Stimulated activated CD8-positive, alpha-beta memory T cell treated with anti-CD3 and anti-CD28 coated beads, Interleukin-2, amount 100 ng/mL, for 1 hour (primary cell): Measurements from ENCODE around the gene SGMS1.
A peak's percentile ranks its signal among the peaks of the same experiment; 100 is the strongest.
"Not testable (repeated sequence)": the region's sequence is repeated elsewhere in the genome, so short reads cannot be mapped to it uniquely, and the experiment has no call there.

ENCODE experiments used
- DNase-seq, 2 donors: peaks; one replicate each; pipeline ENCODE4 v3.0.0-alpha.2; 2020; ENCODE audit warnings: low read depth in 2 of 2

SGMS1 gene

DNA sequence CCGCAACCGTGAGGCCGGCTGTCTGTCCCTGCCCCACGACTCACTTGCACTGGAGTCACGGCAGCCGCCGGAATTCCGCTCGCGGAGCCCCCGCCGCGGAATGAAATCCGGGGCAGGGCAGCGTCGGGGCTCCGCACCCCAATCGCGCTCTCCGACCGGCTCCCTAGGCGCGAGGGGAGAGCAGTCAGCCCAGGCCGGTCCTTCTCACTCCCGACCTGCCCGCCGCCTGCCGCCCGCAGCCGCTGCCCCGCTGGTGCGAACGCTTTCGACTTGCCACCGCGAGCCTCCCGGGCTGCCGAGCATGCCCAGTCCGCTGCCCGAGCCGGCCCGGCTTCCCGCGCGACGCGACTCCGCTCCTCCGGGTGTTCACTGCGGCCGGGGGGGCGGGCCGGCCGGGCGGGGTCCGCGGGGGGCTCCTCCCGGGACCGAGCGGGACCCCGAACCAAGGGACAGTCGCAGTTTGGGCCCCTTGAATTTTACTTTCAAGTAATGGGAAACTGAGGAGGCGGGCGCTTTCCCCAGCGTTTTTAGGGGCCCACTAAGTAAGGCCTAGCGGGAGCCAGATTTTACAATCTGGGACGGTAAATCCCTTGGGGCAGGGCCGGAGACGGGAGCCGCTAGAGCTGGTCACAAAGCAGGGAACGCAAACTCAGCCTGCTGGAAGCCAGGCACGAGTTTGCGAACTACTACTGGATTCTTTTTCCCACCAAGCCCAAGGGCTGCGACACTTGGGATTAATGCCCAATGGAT, at the start of gene SGMS1:
Gene SGMS1, minus strand, starts transcription at position 294 of the 750 bp plus-strand sequence. CDS start 279,842 bp downstream, outside the sequence.
- peak; percentile 65 to 69 for DNase-seq

DNA sequence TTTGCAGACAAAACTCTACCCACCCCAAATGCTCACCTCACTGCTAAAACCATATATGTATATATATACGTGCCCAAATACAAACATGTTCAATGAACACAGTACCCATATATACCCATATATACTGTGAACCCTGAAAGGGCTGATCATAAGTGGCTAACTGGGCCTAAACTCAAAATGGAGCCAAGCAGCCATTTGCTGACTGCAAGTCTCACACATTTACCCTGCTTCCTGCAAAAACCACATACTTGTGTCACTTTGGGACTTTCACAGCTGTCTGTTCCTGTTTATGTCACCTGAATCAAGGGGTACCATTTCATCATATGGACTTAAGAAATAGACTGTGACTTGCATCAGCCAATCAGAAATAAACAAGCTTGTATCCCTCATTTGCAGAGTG, 48.4 kb upstream of the SGMS1 start:
- DNase-seq = peak in 1 of 2 donors; percentile 8

DNA sequence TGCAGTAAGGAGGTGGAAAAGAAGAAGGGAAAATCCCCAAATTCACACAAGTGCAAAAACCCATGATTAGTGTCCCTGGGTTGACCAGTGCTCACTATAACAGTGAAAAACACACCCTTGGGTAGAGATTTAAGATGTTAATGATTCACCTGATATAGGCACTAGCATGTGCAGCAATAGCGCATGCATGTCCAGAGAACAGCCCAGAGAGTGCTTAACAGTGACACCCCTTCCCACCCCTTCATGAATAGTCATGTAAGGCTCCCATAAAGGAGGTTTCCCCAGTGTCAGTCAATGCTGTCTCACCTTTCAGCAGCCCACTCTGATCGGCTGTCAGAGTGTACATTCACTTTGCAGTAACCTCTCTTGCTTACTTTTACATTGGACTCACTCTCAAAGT, 47.9 kb upstream of the SGMS1 start:
- DNase-seq = not testable (repeated sequence)

DNA sequence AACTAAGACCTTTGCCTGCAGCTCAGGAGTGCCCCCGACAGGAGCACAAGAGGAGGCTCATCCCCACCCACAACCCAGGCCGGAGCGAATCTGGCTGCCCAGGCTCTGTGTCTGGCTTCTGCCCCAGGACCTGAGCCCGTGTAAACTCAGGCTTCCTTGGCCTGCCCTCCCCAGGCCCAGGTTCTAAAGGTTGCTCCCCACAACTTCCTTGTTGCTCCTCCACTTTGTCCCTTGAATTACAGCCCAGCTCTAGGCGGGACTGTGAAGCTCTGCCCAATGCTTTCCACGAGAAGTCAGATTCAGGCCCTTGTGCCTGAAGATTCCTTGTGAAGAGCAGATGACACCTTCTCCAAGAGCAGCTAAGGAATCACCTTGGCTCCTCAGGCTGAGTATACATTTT, 46.2 kb upstream of the SGMS1 start:
- not testable (repeated sequence) for DNase-seq

DNA sequence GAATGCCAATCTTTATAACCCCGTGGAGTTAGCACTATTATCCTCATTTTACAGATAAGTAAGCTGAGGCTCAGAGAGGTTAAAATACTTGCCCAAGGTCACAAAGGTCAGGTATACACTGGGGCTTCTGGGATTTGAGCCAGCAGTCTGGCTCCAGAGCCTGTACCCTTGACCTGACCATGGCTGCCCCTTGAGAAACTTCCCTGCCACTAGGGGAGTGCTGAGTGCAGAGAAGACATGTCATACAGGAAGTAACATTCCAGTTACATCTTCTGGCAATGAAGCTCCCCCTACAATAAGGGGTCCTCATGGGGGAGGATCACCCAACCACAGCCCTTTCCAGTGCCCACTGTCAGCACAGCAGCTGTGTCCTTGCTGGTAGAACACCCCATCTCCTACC, 43.6 kb upstream of the SGMS1 start:
- DNase-seq = not testable (repeated sequence)

DNA sequence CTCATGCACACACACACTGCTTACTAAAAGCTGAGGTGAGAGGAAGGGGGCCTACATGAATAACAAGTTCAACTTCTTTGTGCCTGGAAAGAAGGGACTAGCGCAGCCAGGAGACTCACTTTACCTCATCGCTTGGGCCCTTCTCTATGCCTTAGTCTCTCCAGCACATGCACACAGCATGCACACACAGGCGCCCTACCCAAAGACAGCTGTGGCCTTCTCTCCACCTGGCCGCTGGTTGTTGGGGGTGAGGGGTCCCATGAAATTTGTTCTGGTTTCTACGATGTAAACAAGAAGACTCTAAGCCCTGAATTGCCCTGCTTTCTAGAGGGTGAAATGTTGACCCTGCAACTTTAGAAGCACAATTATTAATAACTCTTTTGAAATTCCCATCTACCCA, 38.7 kb upstream of the SGMS1 start:
- not testable (repeated sequence) for DNase-seq

DNA sequence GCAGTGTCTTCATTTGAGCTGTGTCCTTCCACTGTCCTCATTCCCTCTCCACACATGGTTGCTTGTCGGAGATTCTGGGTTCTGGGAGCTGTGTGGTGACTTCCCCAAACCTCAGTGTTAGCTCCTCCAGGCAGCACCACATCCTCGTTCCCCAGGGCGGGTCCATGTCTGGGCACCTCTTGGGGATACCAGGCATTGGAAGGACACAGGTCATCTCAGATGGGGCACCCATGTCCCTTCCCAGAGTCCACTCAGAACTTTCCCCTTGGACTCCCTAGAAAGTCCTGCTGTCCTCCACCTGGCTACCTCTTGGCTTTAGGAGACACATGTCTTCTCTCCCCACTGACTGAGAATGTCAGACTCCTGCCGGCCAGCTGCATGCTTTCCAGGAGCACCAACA, 37.8 kb upstream of the SGMS1 start:
- not testable (repeated sequence) for DNase-seq

DNA sequence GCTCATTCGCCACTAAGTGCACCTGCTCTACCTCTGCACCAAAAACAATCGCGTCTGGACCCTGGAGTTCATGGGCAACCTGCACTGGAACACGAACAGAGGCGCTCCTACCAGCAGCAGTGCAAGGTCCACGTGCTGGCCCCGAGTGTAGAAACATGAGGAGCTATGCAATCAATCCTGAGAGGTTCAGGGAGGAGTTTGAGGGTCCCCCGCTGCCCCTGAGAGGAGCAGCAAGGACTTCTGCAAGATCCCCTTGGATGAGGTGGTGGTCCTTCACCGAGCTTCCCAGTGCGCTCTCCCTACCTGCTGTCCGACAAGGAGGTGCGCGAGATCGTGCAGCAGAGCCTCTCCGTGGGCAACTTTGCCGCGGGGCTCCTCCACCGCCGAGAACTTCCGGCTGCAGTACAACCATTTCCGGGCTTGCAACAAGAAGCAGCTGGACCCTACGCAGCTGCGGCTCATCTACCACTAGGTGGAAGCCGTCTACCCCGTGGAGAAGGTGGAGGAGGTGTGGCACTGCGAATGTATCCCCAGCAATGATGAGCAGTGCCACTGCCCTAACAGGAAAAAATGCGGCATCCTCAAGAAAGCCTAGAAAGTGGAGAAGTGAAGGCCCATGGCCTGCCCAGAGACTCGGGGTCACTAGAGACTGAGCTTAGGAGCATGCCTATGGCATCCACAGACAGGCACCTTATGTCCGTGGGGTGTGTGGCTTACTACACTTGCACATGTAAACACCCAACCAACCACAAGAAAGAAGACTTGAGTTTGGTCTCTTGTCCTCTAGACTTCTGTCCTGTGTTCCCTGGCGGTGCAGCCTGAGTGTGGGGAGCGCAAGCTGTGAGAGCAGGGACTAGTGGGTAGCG, 36.3 kb upstream of the SGMS1 start:
- peak; percentile 12 to 24 for DNase-seq

DNA sequence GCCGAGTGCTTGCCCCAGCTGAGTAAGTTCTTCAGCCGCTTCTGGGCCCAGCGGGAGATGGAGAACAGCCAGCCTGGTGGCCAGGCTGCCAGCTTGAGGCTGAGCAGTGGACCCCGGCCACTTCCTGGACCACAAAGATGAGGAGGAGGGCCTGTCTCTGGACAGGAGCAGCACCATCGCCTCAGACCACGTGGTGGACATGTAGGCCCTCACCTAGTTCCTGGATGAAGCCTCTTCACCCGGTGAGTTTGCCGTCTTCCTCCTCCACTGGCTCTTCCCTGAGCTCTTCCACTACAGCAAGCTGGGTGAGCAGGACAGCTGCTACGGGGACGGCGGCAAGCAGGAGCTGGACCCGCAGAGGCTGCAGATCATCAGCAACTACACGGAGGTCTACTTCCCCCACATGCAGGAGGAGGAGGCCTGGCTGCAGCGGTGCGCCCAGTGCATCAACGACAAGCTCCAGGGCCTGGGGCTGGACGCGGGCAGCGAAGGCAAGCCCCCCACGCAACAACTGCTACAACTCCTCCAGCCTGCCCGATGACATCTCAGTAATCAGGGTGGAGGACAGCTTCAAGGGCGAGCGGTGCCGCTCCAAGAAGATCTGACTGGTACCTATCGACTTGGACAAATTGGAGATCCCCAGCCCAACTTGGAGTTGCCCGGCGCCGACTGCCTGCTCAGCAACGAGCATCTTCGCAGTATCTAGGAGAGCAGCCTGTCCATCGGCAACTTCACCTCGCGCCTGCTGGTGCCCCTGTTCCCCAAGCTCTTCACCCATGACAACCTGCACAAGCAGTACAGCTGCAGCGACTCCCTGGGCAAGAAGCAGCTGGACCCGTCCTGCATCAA, 35.5 kb upstream of the SGMS1 start:
- DNase-seq = not testable (repeated sequence)

DNA sequence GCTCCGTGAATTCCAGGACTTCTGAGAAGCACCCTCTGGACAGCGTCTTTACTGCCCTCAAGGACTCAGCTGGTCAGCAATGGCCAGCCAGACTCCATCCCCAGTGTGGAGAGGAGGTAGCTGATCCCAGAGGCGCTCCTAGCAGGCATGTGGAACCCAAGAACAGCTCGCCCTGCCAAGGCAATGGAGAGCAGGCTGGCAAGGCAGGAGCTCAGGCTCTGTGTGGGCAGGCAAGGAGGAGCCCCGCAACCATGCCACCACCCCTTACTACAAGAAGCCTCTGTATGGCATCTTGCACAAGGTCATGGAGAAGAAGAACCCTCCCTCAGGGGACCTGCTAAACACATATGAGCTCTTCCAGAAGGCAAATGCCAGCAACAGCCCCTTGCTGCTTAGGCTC, 34.4 kb upstream of the SGMS1 start:
- DNase-seq = no peak

DNA sequence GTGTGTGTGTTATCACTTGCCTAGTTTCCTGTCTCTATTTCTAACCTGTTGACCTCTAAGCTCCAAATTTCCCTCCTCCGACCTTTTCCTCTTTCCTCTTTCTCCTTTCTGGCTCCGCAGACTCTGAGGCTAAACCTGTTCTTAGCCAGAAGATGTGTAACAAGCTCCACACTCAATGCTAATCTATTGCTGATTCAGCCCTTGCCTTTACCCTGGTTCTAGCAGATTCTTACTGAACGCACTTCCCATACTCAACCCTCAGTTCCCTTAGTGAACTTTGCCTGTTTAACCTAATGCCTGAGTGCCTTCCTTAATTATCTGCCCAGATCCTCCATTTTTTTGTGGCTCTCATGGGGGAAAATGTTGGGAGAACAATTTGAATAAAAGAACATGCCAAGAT, 30.0 kb upstream of the SGMS1 start:
- DNase-seq = no peak

DNA sequence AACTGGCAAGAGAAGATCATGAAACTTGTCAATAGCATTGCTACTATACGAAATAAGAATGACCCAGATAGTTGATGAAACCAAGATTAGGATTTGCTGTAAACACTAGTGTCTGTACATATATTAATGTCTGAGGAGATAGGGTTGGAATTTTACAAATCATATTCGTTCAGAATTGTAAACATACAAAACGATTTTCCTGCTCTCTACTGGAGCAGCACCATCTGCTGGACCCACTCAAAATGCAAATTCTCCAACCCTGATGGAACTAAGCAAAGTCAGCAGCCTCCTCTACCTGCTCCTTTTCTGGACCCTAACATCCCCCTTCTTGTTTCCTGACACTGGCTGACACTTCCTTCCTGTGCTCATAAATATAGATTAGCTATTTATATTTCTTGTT, 29.4 kb upstream of the SGMS1 start:
- DNase-seq = no peak

DNA sequence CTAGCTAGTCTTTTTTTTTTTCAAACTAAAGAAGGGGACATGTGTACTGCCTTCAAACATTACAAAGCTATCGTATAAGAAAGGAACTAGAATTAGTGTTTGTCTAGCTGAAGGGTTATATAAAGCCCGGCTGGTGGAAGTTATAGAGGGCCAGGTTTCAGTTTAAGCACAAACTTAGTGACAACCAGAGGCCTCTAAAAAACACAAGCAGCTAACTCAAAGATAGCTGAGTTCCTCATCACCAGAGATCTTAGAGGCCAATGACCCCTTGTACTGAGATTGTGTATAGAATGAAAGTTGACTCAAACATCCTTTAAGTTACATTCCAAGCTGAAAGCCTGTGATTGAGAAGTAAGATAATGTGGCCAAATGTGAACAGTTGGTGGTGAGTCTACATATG, 28.1 kb upstream of the SGMS1 start:
- DNase-seq = no peak

DNA sequence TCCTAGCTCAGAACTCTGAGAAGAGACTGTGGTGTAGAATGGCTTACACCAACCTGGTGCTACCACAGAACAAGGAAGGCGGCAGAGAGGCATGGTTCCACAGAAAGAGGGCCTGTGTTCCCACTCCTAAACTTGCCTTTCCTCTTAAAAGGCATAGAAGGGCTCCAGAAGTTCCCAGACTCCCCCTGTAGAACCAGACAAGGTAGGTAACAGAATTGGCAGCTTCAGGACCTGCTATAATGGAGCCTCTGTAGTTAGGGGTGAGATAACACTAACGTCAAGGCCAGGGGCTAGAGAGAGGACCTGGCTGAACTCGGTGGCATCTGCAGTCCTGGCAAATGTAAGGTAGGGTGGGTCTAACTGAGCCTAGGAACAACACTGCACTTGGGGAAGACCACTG, 26.7 kb upstream of the SGMS1 start:
- DNase-seq = no peak

DNA sequence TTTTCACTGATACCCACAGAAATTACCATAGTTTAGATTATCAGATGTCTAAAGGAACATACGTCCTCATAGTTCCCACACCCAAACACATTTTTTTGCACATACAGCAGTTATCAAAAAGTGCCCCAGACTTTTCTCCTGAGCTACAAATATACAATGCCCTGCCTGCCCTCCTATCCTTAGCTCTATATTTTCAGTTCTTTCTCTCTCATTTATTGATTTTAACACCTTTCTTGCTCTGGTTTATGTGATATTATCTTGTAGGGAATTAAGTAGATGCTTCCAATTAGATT, 25.1 kb upstream of the SGMS1 start:
- no peak for DNase-seq

DNA sequence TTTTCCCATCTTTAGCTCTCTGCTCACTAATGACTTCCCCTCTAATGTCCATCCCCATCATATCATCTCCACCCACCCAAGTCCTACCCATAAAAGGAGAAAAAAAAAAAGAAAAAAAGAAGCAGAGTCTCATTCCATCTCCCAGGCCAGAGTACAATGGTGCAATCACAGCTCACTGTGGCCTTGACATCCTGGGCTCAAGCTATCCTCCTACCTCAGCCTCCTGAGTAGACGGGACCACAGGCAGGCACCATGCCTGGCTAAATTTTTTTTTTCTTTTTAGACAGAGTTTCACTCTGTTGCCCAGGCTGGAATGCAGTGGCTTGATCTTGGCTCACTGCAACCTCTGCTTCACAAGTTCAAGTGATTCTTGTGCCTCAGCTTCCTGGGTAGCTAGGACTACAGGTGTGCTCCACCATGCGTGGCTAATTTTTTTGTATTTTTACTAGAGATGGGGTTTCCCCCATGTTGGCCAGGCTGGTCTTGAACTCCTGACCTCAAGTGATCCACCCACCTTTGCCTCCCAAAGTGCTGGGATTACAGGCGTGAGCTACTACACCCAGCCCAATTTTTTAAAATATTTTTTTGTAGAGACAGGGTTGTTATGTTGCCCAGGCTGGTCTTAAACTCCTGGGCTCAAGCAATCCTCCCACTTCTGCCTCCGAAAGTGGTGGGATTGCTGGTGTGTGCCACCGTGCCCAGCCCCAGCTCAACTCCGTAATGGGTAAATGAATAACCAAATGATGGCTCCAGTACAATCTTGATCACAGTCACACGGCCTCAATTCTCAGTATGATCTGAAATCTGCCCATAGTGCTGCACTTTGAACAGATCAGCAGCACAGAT, 24.6 kb upstream of the SGMS1 start:
- no peak for DNase-seq

DNA sequence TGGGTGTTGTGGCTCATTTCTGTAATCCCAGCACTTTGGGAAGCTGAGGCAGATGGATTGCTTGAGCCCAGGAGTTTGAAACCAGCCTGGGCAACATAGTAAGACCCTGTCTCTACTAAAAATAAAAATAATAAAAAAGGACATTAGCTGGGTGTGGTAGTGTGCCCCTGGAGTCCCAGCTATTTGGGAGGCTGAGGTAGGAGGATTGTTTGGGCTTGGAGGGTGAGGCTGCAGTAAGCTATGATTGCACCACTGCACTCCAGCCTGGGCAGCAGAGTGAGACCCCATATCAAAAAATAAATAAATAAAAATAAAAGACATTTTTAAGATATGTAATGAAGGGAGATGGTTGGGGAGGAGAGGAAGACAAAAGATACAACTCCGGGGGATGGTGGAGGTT, 23.6 kb upstream of the SGMS1 start:
- DNase-seq = not testable (repeated sequence)

DNA sequence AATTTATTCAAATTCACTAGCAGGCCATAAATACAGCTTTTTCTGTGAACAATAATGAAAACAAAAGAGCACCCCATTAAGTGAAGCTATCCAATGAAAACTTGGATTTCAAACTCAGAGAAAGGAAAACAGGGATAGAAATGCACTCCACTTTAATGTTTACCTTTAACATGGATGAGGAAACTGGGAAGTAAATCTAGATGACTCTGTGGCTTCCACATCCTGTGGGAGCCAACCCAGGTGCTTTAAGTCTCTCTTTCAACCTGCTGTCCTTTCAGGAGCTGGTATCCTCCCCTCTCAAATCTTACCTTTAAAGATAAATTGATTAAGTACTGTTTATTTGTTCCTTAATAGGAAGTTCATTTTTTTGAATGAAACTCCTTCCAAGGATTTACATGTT, 21.5 kb upstream of the SGMS1 start:
- no peak for DNase-seq

DNA sequence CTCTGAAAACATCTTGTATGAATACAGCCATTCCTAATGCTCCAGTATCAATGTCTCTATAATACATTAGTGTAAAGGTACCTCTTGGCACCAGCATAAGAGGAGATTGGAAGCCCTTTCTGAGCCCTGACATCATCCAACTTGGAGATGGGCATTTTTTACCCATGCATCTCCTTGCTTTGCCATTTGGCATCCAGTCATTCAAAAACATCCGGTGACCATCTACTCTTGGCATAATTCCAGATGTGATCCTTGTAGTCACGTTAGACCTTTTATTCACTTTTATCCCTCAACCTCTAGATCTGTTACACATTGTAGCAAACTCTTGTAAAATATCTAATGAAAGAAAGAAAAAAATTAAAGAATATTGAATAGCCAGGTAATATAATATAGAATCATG, 17.9 kb upstream of the SGMS1 start:
- DNase-seq = no peak

DNA sequence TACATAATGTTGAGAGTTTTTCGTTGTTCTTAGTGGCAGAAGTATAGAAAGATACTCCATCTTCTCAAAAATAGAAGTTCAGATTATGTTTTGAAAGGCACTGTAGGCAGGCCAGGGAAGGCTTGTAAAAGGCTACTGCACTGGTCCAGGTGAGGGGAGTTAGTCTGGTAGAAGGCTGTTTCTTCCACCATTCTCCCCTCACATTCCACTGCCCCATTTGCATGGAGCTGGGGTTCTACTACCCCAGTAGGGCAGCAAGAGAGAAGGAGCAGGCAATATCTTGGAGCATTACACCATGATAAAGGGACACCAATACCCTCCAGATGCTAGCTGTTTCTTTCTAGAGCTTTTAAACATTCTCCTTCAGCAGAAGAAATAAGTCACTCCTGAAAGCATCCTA, 16.5 kb upstream of the SGMS1 start:
- DNase-seq = no peak
